Measurements from ENCODE around the gene KLHL30.

GRCh38 chr2:238140721-238141540 is 2.5 kb downstream of the KLHL30 start:
- no peak for TF ChIP-seq CTCF (IDR thresholded peaks at IDR 0.05)
- TF ChIP-seq POLR2A (IDR thresholded peaks at IDR 0.05) = no peak

Measured in heart left ventricle (tissue), 13 donors.